Smooth muscle cell (in vitro differentiated cells): ENCODE data around the gene LMTK3. TPM values are rescaled to one million over a fixed set of nuclear protein-coding genes. Genes with fewer than 3 reads are reported as not detected.
"Not testable (repeated sequence)": the region's sequence is repeated elsewhere in the genome, so short reads cannot be mapped to it uniquely, and the experiment has no call there.

Experiments
- DNase-seq: peaks from one replicate; lab custom pipeline; 2025; ENCODE audit not compliant: unreplicated experiment; lab: John Stamatoyannopoulos, UW
- H2AFZ ChIP-seq: fragments of 200-600 bp; sonication (generic); 2 replicates; pipeline ENCODE4 v1.6.0; 2016; ENCODE audit warnings: antibody characterized with exemption, low read depth, mild to moderate bottlenecking
- H3F3A ChIP-seq: fragments of 200-600 bp; sonication (generic); 2 replicates; pipeline ENCODE4 v1.6.0; 2017; ENCODE audit warnings: antibody characterized with exemption, low read depth
- H3K27ac ChIP-seq: fragments of 200-600 bp; sonication (generic); 2 replicates; pipeline ENCODE4 v1.5.1; 2016; ENCODE audit warnings: low read depth, mild to moderate bottlenecking
- H3K27me3 ChIP-seq: fragments of 200-600 bp; sonication (generic); 2 replicates; pipeline ENCODE4 v1.6.1; 2016; ENCODE audit warnings: low read depth, mild to moderate bottlenecking
- H3K36me3 ChIP-seq: fragments of 200-600 bp; sonication (generic); 2 replicates; pipeline ENCODE4 v1.5.1; 2016; ENCODE audit warnings: low read depth
- H3K4me1 ChIP-seq: fragments of 200-600 bp; sonication (generic); 2 replicates; pipeline ENCODE4 v1.5.1; 2016; ENCODE audit warnings: low read depth
- H3K4me2 ChIP-seq: fragments of 200-600 bp; sonication (generic); 2 replicates; pipeline ENCODE4 v1.6.0; 2016; ENCODE audit warnings: mild to moderate bottlenecking
- H3K4me3 ChIP-seq: fragments of 200-600 bp; sonication (generic); 2 replicates; pipeline ENCODE4 v1.5.1; 2016; ENCODE audit warnings: mild to moderate bottlenecking
- H3K79me2 ChIP-seq: fragments of 200-600 bp; sonication (generic); 2 replicates; pipeline ENCODE4 v1.6.0; 2016; ENCODE audit warnings: low read depth, mild to moderate bottlenecking
- H3K9ac ChIP-seq: fragments of 200-600 bp; sonication (generic); 2 replicates; pipeline ENCODE4 v1.6.0; 2016; ENCODE audit warnings: low read depth
- H3K9me3 ChIP-seq: fragments of 200-600 bp; sonication (generic); replicated peaks from 2 replicates; pipeline ENCODE4 v1.5.1; 2016; ENCODE audit warnings: low read depth
- H4K20me1 ChIP-seq: fragments of 200-600 bp; sonication (generic); 2 replicates; pipeline ENCODE4 v1.6.0; 2016; ENCODE audit warnings: low read depth
- CTCF ChIP-seq: fragments of 200-600 bp; sonication (generic); IDR thresholded peaks from 2 replicates; pipeline ENCODE4 v1.5.1; 2017; ENCODE audit warnings: borderline replicate concordance, mild to moderate bottlenecking, antibody characterized with exemption; ENCODE audit not compliant: insufficient read depth, poor library complexity, severe bottlenecking
- WGBS: methylation state at CpG from one replicate; pipeline ENCODE4 v1.1.7; 2016; ENCODE audit warnings: low lambda C conversion rate; 5-methylcytosine and 5-hydroxymethylcytosine counted together
- polyA plus RNA-seq: library from polyadenylated mRNA; unstranded; fragments of >200 nt; fragmentation: Nextera tagmentation; extraction: Ambion mirVana; gene quantifications from 2 replicates; pipeline ENCODE4 v1.2.1, GENCODE V29; 2016
- total RNA-seq: library from RNA; depleted of rRNA; stranded (reverse); fragments of >200 nt; gene quantifications from 2 replicates; pipeline ENCODE4 v1.2.3, GENCODE V29; 2014

LMTK3 gene
- total and polyA plus RNA-seq, 2 experiments from 2014 or later = 0.66 to 3.1 TPM

GRCh38 chr19:48529156-48529555 lies 17.5 kb upstream of the LMTK3 start:
- 100% methylated on average over 4 of the region's 4 CpGs for WGBS
- no peak for TF ChIP-seq CTCF
- Histone ChIP-seq H3F3A (no peaks in the 10 kb centered on the region), H3K79me2 (no peaks in the 10 kb centered on the region), H3K4me1 (no peaks in the 10 kb centered on the region), H3K9ac (no peak overlapping the region), H3K4me3 (no peak overlapping the region), H3K27ac (no peak overlapping the region), H3K4me2 (no peak overlapping the region), H3K9me3 (no peaks in the 10 kb centered on the region), H4K20me1 (no peaks in the 10 kb centered on the region), H3K36me3 (no peaks in the 10 kb centered on the region), H2AFZ (no peak overlapping the region), H3K27me3 (no peaks in the 10 kb centered on the region)
- DNase-seq = no peak

DNA sequence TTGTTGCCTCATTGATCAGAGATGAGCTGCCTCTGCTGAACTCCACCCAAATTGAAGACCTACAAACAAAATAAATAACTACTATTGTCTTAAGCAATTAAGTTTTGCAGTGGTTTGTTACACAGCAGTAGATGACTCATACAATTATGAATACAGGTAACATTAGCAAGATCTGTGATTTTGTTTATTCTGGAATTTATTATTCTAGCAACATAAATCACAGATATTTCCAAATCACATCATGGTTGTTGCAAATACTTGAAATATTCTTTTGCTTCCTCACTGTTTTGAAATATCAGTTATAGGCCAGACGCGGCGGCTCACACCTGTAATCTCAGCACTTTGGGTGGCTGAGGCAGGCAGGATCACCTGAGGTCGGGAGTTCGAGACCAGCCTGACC lies 13.1 kb upstream of the LMTK3 start:
- TF ChIP-seq CTCF = no peak
- Histone ChIP-seq H2AFZ (no peak overlapping the region), H3K9me3 (no peaks in the 10 kb centered on the region), H3K9ac (no peak overlapping the region), H3K4me3 (no peak overlapping the region), H3K27me3 (no peaks in the 10 kb centered on the region), H4K20me1 (no peaks in the 10 kb centered on the region), H3K36me3 (no peaks in the 10 kb centered on the region), H3F3A (no peaks in the 10 kb centered on the region), H3K4me1 (no peaks in the 10 kb centered on the region), H3K79me2 (no peaks in the 10 kb centered on the region), H3K4me2 (no peak overlapping the region), H3K27ac (no peak overlapping the region)
- WGBS = 91% methylated on average over 5 of the region's 5 CpGs
- no peak for DNase-seq

- Histone ChIP-seq H2AFZ (no peak overlapping the region), H3K27ac (no peak overlapping the region), H3K9me3 (no peaks in the 10 kb centered on the region), H3F3A (no peaks in the 10 kb centered on the region), H4K20me1 (no peaks in the 10 kb centered on the region), H3K4me2 (no peak overlapping the region), H3K27me3 (no peaks in the 10 kb centered on the region), H3K4me3 (no peak overlapping the region), H3K79me2 (no peaks in the 10 kb centered on the region), H3K4me1 (no peaks in the 10 kb centered on the region), H3K9ac (no peak overlapping the region), H3K36me3 (no peaks in the 10 kb centered on the region)
- no peak for DNase-seq
- WGBS = 96% methylated on average over 2 of the region's 2 CpGs
- TF ChIP-seq CTCF = no peak
These were observed 12.6 kb upstream of the LMTK3 start for GRCh38 chr19:48524221-48524620.

- TF ChIP-seq CTCF = no peak
- Histone ChIP-seq H3F3A (no peaks in the 10 kb centered on the region), H3K27ac (no peak overlapping the region), H3K9ac (no peak overlapping the region), H3K36me3 (no peaks in the 10 kb centered on the region), H3K9me3 (no peaks in the 10 kb centered on the region), H3K4me1 (no peaks in the 10 kb centered on the region), H4K20me1 (no peaks in the 10 kb centered on the region), H3K79me2 (no peaks in the 10 kb centered on the region), H3K27me3 (no peaks in the 10 kb centered on the region), H3K4me2 (no peak overlapping the region), H2AFZ (no peak overlapping the region), H3K4me3 (no peak overlapping the region)
- WGBS = 86% methylated on average over 4 of the region's 4 CpGs
- no peak for DNase-seq
These were observed 8.5 kb upstream of the LMTK3 start for GRCh38 chr19:48520134-48520533.

DNA sequence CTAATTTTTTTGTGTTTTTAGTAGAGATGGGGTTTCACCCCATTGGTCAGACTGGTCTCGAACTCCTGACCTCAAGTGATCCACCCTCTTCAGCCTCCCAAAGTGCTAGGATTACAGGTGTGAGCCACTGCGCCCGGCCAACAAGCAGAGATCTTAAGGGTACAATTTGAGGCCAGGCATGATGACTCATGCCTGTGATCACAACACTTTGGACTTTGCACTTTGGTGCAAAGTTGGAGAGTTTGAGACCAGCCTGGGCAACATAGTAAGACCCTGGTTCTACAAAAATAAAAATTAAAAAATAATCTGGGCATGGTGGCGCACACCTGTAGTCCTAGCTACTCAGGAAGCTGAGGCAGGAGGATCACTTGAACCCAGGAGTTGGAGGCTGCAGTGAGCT lies 7.8 kb upstream of the LMTK3 start:
- not testable (repeated sequence) for H3K27ac ChIP-seq, H3K9me3 ChIP-seq, H2AFZ ChIP-seq, H3K4me1 ChIP-seq, H3K79me2 ChIP-seq, H3F3A ChIP-seq, DNase-seq, H4K20me1 ChIP-seq, H3K4me3 ChIP-seq, H3K27me3 ChIP-seq, H3K9ac ChIP-seq, H3K4me2 ChIP-seq, H3K36me3 ChIP-seq
- WGBS = 90% methylated on average over 4 of the region's 4 CpGs
